Measurements from ENCODE around the gene COBL.

The COBL gene

DNA sequence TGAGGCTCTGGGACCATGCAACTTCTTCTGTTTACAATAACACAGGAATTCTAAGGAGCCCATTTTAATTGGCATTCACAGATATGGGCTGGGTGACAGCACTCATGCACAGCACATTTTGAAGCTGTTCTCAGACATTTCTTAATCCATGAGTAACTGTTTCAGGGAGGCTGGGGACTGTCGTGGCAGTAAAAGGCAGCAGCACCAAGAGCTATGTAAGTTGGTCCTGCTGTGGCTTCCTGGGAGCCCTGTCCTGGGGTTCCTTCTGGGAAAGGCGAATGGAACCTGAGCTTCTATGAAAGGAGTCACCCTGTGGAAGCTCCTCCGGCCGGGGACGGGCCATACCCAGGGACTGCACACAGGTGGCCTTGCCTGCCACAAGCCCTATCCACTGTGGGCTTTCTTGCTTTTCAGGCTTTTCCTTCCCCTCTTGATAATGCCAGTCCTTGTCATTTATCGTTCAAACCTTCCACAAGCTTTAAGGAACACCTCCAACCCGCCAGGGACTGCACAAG is 40.5 kb downstream of the COBL start:
- in situ Hi-C loops (cut with MboI; ENCODE audit: low sequenced_read_pairs): no loop called here

DNA sequence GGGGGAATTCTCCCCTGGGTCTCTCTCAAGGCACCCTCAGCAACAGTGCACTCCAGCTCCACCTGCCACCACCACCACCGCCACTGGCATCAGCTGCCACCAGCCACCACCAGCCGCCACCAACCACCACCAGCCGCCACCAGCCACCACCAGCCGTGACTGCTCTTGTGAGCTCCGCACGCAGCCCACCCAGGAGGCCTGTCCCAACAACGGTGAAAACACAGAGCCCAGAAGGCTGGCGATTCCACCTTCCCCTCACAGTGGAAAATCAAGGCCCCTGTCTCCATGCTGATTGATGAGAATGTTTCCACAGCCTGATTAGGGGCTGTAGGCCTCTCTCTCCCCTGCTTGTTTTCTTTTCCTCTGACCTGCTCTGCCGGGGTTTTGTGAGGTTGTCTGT is 41.1 kb downstream of the COBL start:
- in situ Hi-C loops (cut with MboI; ENCODE audit: low sequenced_read_pairs): no loop called here

DNA sequence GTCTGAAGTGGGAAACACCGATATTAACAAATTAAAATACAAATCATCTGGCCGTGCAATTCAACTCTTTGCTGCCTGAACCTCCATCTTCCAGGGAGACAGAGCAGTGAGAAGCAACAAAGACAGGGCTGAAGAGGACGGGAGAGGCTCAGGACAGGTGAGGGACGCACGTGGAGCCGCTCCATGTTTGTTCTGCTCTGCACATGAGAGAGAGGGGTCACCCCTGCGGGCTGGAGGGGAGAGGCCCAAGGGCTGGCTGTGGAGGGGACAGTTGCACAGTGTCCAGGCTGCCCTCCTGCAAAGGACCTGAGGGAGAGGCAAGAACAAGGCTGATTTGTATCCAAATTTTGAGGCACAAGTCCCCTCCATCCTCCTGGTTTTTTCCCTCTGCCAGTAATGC is 41.7 kb downstream of the COBL start:
- in situ Hi-C loops (cut with MboI; ENCODE audit: low sequenced_read_pairs): no loop called here

DNA sequence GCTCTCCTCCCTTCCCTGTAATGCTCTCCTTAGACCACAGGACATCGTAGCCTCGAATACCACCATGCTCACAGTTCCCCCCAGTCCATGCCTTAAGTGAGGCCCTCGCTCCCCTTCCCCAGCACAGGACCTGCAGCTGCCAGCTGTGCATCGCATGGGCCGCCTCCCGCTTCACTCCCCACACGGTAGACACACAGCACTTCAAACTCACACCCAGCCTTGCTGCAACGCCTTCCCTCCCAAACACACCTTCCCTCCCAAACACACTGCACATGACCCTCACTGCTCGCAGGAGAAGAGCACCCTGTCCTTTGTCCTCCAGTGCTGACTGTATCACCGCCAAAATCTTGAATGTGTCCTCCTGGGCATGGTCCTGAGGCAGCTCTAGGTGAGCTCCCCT is 42.6 kb downstream of the COBL start:
- in situ Hi-C loops (cut with MboI; ENCODE audit: low sequenced_read_pairs): no loop called here

DNA sequence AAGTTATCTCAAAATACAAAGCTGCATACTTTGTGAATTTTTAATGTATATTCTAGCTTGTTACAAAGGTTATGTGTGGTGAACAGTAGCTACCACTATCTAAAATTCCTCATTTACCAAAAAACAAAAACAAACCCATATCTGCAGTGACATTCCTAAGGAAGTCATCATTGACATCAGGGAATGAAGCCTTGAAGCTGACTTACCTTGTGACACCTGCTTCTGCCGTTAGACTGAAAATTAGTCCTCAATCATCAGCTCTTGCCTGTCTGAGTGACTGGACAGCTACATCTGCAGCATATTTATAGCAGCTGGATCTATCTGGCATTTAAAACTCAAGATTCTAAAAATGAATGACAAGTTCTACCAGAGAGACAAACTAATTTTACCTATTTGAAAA is 43.2 kb downstream of the COBL start:
- in situ Hi-C loops (cut with MboI; ENCODE audit: low sequenced_read_pairs): no loop called here

DNA sequence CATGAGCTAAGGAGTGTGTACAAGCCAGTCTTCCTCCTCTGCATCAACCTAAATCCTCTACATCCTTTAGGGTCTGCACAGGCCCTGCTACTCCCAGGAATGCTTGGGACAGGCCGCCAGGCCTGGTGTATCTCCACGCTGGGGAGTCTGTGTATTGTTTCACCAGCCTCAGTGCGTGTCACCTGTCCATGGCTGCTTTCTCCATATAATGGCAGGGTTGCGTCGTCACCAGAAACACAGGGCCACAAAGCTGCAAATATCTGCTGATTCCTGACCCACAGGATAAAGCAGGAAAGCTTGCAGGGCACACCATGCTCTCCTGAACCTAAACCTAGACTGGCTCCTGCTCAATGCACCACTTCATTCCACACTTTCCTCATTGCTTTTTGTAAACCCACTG is 45.6 kb downstream of the COBL start:
- in situ Hi-C loops (cut with MboI; ENCODE audit: low sequenced_read_pairs): no loop called here

DNA sequence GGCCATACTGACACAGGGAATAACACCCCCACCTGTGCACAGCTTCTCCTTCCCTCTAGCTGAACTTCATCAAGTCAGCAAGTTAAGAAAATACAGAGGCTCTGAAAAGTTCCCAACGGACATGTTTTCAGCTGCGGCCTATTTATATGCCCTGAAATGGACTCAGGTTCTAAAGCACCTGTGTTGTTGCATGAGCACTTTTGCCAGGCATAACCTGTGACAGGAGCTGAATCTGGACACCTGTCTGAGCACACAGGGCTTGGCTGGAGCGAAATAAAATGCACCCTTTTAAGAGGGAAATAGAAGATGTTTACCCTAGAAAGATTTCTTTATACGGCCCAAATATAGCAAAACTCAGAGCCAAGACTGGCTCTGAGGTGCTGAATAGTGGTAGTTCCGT is 46.7 kb downstream of the COBL start:
- in situ Hi-C loops (cut with MboI; ENCODE audit: low sequenced_read_pairs): no loop called here

DNA sequence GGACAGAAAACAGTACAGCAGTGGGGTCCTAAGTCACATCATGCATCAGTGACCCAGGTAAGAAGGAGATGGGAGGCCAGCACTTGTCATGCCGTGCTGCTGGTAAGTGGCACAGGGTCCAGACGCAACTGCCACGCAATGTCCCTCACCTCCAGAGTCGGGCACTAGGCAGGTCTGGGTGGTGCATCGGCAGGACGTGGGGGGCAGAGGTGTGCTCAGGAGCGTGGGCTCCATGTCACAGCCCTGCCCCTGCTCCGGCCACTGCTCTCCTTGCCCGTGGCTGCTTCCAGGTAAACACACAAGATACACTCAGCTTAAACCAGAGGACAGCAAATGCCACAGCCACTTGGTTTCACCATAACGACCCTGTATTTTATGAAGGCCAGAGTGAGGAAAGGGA is 47.3 kb downstream of the COBL start:
- in situ Hi-C loops (cut with MboI; ENCODE audit: low sequenced_read_pairs): no loop called here

DNA sequence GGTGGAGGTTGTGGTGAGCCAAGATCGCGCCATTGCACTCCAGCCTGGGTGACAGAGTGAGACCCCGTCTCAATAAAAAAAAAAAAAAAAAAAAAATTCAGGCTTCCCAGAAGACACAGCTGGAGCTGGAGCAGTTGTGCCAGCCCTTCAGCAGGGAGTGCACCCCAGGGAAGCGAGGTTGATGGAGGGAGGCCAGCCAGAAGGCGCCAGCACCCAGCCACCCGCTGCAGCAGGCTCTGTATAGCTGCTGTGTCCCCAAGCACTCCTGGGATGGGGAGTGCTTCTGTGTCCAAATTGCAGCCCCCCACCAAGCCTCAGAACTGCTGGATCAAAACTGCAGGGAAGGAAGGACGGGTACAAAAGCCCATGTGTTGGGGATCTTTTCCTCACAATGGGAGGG is 47.8 kb downstream of the COBL start:
- in situ Hi-C loops (cut with MboI; ENCODE audit: low sequenced_read_pairs): no loop called here

DNA sequence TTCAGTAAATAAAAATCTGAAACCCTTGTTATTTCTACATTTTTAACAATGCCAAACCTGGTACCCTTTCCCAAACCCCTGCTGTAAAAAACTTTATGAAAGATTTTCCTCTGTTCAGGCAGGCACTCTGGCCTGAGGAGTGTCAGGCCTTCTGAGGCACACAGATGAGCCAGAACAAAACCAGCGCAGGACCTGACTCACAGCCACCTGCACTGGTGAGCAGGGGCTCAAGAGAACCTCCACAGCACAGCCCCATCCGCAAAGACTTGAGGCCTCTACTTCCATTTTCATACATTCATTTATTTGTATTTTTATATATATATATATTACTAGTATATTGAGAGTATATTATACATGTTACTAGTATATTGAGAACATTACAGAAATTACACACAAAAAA is 49.4 kb downstream of the COBL start:
- in situ Hi-C loops (cut with MboI; ENCODE audit: low sequenced_read_pairs): no loop called here

DNA sequence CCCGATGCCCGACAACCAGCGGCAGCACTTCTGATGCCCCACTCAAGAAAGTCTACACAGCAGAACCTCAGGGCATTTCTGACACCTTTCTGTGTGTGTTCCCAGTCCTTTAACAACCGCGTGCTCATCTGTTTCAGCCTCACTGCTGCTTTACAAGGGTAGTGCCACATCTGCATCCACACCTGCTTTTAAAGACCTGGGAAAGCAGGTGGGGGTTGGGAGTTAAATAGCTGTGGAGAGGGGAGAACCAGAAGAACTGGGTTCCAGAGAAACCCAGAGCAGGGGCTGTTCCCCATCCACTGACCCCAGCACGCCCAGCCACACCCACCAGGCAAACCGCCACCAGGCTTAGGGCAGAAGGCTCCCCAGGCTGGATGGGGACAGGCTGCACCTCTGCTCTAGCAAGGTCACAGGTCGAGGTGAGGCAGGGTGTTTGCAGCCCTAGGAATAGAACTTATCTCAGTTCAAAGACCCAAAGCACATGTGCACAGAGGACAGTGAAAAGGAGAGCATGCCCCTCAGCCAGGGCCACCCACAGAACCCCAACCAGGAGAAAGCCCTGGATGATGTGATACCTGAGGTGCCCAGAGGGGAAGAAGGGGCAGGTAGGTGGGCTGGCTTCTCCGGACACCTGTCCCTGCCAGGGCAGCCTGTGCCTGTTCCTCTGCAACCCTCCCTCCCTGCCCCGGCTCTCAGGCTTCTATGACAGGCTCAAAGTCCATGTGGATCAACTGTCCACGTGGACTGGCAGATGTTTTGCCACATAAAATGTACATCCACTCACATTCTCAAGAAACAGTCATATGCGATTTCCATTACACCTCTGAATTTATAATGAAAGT is 51.3 kb downstream of the COBL start:
- in situ Hi-C loops (cut with MboI; ENCODE audit: low sequenced_read_pairs): no loop called here

DNA sequence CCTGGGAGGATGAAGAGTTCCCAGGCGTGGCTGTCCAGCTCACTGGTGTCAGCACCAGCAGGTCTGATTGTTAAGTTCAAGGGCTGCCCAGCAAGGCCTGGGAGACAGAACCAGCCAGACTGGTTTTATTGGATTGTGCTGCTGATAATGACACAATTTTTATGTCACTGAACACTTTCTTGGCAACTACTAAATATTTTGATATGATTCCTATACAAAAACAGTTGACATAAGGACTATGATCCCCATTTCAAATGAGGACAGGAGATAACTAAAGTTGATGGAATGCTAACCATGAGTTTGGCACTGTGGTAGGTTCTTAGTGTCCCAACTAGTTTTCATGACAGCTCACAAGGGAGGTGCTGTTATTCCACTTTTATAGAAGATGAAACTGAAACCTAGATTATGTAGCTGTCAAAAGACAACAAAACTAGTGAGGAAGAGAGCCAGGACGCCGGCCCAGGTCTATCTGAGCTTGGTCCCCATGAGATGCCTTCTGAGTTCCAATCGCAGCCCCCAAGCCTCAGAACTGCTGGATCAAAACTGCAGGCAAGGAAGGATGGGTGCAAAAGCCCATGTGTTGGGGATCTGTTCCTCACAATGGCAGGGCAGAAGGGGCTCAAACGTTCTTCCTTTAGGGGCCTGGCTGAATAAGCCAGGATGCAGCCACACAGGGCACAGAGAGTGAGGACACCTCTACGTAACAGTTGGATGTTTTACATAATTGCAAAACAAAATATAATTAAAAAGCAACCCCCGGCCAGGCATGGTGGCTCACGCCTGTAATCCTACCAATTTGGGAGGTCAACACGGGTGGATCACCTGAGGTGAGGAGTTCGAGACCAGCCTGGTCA is 52.8 kb downstream of the COBL start:
- in situ Hi-C loops (cut with MboI; ENCODE audit: low sequenced_read_pairs): no loop called here

DNA sequence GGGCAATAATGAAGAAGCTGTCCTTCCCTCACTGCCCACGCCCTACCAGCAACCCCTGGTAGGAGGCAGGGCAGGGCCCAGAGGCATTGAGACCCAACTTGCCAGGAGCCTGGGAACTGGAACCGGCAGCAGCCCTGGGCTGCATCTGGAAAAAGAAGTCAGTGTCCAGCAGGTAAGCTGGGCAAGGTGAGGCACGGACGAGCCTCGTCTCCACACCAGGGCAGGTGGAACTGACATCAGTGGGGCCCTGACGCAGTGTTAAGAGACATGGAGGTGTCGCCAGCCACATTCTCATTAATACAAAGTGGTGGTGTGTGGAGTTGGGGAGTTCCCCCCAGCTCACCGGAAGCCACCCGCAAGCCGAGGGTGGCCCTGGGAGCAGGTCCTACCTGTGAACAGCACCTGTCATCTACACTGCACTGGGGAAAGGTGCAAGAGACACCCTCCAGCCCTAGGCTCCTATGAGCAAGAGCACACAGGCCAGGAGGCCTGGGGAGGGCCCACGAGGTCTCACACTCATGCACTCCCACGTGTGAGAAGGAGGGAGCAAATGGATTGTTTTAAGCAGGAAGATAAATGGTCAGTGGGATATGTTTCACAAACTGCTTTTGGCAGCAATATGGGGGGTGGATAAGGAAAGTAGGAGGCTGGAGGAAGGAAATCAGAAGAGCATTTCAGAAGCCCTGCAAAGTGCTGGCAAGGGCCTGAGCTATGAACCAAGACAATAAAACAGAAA is 53.6 kb downstream of the COBL start:
- in situ Hi-C loops (cut with MboI; ENCODE audit: low sequenced_read_pairs): no loop called here

DNA sequence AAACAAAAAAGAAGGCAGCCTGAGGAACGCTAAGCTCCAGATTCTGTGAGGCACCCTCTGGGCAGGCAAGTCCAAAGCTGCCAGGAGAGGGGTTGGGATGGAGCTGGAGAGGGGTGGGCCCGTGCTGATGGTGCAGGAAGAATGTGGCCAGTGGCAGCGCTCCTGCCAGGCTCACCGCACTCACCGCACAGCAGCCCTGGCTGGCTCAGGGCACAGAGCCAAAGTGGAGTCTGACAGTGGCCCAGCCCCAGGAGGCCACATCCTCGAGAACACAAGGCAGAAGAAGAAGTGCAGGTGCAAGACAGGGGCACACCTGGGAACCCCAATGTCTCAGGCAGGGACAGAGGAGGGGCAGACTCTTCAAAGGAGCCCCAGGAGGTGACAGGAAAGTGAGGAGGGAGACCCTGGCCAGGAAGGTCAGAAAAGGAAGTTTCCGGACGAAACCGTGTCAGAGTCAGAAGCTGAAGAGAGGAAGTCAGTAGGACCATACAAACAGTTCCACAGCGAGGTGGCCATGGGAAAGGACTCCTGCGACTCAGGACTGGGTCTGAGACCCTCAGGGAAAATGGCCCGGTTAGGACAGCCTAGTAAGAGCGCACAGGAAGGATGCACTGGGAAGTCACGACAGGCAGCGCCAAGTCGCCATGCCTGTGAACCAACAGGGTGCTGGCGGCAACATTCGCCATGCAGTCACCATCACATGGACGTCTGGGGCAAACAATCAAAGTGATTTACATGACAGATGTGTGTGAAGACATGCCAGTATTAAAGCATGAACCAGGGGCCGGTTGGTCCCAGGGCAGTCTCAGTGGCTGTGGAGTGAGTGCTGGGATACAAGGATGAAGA is 54.4 kb downstream of the COBL start:
- in situ Hi-C loops (cut with MboI; ENCODE audit: low sequenced_read_pairs): no loop called here

DNA sequence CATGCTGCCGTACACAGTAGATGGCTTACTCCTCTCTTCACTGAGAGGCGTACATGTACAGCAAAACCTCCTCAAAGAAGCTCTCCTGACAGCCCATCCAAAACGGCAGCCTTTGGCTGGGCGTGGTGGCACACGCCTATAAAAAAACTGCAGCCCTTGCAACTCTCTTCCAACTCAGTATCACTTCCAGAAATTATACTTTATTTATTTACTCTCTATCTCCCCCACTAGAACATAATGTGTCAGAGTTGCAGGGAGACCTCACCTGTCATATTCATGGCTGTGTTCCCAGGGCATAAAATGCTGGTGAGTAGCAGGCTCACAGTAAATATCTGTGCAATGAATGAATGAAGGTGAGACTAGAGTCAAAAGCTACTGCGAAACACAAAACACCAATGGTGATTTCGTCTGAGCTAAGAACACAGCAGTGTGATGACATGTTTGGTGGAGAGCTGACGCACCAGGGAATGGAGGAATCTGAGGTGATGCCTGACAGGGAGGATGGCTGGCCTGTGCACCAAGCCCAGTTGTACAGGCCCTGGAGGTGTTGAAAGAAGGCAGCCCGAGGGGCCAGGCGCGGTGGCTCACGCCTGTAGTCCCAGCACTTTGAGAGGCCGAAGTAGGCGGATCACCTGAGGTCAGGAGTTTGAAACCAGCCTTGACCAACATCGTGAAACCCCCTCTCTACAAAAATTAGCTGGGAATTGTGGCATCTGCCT is 55.3 kb downstream of the COBL start:
- in situ Hi-C loops (cut with MboI; ENCODE audit: low sequenced_read_pairs): no loop called here

DNA sequence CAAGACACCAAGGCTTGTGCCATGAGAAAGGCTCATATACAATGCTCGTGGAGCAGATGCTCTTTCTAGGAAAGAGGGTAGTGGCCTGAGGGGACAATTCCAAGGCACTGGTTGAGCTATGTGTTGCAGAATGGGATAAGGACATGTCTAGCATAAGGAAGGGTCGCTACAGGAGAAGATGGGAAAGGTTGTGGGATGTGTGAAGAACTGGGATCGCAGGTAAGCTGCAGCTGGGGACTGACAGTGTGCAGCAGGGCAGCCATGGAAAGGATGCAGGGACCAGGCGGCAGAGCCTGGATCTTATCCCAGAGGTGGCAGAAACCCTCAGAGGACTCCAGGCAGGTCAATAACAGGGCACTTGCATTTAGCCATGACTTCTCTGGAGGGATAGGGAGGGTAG is 56.1 kb downstream of the COBL start:
- in situ Hi-C loops (cut with MboI; ENCODE audit: low sequenced_read_pairs): no loop called here

DNA sequence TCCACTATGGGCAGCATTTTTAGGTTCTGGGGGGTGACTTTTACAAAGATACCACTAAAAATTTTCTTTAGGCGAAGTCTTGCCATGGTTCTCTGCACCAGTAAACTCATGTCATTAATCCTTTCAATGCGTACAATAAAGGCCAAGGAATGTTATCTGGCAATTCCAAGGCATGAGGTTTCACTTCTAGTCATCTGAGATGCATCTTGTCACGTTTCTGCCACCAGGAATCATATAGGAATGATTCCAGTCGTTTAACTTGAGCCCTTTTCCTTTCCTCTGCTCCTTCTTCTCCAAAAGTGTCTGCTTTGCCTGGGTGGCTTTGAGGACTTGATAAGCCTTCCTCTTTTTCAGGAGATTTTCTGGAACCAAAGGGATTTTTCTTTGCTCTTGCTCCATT is 56.8 kb downstream of the COBL start:
- in situ Hi-C loops (cut with MboI; ENCODE audit: low sequenced_read_pairs): no loop called here

DNA sequence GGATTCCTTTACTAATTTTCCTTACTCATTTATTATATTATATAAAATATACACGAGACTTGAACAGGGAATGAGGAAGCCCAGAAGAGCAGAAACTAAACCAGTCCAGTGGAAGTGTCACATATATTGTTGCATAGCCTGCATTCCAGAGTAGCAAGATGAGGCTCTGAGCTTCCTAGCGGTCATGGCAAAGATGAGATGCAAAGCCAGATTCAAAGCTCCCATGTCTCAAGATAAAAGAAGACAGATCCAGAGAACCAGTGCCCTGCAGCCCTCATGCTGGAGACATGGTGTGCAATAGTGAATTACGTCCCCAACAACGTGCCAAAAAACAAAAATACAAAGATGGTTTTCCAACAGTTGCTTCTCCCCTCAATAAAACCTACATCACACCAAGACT is 59.7 kb downstream of the COBL start:
- in situ Hi-C loops (cut with MboI; ENCODE audit: low sequenced_read_pairs): no loop called here

DNA sequence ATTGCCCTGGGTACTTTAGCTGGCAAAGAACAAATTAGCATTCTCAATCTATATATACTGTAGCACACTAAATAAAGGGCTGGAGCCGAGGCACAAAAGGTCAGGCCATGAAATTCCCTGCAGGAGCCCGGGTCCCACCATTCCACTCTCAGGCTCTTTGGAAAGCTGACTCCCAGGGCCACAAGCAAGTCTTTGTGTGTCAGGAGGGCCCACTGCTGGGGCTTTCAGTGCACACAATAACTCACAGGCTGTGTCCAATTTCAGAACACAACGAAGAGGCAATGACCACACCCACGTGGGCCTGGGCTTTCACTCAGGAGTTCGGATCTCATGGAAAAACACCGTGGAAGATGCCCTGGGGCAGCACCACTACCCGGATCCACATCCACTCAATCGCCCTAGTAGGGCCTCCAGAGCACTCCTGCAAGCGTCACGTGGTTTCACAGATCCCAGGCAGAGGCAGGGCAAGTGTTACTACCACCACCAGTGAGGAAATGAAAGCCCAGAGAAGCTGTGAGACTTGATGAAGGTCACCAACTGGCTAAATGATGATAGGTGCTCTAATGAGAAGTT is 60.3 kb downstream of the COBL start:
- in situ Hi-C loops (cut with MboI; ENCODE audit: low sequenced_read_pairs): no loop called here

Measured in hTERT RPE-1 (cell line).